ENCODE data around the gene IGF2R.
"Not testable (repeated sequence)": the region's sequence is repeated elsewhere in the genome, so short reads cannot be mapped to it uniquely, and the experiment has no call there.

IGF2R gene

DNA sequence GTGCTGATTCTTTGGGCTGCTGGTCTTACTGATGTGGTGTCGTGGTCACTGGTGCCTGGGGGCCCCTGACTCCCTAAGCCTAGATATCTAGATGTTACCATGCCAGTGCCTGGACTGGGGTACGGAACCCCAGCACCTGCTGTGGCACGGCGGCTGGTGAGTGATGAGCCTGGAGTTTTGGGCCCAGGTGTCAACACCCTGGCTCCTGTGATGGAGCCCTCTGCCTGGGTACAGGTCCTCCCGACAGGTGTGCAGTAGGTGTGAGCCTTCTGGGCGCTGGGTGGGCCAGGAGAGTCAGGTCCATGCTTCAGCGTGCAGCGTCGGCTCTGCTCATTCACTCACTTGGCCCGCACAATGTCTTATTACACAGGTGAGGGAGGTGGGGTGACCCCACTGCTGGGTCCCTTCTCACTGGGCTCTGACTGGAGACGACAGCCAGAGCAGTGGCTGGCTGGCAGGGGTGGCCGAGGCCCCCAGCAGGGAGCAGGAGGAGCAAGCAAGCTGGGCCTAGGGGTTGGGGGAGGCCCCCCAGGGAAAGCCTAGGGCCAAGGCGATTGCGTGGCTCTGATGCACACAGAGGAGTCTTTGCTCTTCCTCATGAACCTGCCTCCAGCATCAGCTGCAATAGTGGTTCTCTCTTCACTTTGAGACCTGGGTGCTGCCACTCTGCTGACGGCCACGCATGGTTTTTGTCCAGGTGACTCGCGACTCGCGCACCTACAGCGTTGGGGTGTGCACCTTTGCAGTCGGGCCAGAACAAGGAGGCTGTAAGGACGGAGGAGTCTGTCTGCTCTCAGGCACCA is 110.2 kb downstream of the IGF2R start:
- no peak for DNase-seq

DNA sequence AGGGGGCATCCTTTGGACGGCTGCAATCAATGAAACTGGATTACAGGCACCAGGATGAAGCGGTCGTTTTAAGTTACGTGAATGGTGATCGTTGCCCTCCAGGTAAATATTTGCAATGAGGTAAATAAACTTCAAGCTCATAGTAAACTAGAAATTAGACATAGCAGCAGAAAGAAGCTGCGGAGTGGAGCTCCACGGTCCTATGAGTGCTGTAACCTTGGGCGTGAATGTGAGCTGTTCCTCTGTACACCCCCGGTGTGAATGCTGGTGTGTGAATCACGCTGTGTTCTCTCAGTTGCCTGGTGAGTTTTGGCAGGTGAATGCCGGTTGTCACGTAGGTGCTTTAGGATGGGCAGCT is 110.8 kb downstream of the IGF2R start:
- no peak for DNase-seq

DNA sequence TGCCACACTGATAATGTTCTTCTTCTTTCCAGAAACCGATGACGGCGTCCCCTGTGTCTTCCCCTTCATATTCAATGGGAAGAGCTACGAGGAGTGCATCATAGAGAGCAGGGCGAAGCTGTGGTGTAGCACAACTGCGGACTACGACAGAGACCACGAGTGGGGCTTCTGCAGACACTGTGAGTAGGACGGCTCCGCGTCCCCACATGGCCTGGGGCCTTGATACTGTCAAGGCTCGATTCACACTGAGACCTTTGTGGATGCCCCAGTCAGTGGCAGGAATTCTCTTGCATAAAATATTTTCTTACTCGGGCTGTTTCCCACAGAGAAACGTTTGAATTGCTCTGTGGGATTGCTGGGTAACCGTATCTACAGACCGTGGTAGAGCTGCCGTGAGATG is 111.2 kb downstream of the IGF2R start:
- no peak for DNase-seq

DNA sequence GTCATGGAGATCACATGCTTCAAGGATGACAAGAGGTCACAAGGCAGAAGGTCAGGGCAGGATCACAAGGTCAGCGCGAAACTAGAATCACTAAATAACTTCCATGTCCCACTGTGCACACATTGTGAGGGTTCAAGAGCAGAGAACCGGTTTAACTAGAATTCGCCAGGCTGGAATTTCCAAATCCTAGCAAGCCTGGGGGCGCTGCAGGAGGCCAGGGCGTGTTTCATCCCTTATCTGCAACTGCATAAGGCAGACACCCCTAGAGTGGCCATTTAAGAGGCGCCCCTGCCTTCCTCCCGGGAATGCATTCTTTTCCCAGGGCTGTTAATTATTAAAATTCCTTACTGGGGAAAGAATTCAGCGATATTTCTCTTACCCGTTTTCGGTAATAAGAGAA is 112.5 kb downstream of the IGF2R start:
- DNase-seq = no peak

DNA sequence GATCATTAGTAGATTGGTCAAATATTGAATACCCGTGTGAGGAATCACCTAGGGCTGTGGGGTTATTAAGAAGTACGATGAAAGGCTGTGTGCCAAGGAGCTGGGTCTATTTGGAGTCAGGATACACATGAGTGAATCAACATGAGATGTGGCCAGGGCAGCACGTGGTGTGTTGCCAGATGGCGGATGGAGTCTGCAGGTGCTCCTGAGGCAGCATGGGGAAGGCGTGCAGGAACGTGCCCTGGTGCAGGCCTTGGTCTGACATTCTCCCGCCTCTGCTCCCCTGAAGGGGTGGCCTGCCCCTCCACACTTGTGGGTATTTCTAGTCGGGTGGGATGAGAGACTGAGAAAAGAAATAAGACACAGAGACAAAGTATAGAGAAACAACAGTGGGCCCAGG is 113.7 kb downstream of the IGF2R start:
- no peak for DNase-seq

DNA sequence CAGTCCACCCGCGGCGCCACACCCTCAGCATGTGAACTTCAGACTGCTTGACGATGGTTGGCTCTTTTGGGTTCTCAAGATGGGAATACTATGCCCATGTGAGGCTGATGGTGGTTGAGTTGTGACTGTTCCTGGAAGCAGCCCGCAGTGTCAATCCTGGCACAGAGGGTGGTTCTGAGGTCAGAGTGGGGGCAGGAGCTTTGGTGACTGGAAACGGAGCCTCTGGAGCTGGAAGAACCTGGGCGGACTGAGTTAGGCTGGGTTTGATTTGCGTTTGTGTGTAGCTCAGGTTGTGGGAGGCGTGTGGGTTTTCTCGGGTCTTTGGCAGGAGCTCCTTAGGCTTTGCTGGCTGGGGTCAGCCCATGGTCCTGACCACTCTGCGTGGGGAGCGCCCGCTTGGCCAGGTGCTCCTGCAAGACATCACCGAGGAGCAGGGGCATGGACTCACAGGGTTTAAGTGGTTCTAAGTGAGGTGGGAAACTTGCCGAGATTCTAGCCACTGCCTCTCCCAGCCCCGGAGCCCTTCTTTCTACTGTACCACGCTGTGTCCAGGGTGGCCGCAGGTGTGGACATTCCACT is 115.4 kb downstream of the IGF2R start:
- DNase-seq = no peak

DNA sequence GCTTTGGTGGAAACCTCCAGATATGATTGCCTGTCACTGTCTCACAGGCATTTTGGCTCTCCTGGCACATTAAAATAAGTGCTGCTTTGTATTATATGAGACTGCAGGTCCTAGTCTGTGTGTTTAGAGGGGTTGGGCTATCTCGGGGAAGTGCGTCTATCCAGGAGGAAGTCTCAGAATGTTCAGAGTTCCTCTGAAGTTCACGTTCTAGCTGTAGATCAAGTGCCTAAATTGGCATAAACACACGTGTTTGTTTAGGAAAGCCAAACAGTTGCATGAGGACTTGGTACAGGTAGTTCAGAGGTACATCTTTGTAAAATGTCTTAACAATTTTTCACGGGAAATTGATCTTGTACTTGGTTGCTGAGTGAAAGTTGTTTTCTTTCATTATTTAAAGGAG is 116.3 kb downstream of the IGF2R start:
- DNase-seq = no peak

DNA sequence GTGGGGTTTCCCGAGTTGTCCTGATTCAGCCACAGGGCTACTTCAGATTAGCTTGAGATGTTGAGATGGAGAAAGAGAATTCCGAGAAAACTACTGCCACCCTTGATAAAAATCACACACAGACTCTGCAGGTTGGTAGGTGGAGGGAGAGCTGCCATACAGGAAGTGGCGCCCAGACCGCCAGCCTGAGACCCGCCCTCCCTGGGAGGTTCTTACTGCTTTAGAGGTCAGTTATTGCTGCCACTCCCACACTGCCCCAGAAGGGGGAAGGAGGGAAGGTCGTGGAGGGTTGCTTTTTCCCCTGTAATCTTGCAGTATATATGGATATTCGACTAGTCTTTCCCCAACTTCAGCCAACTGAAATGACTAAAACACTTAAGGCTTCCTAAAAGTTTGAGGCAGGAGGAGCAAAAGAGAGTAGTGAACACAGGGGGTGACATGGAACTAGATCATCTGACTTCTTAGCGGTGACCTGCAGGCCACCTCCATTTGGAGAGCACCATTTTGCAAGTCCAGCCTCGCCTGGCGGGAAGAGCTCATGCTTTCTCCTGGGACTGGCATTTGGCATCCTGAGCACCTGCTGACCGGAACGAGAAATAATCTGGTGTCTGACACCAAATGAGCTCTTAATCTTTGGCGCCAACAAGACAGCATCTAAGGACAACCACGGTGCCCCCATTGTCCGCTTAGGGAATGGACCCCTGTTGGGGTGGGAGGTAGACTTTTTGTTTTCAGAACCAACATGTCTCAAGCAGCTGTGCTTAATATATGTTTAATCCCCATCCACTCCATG is 117.0 kb downstream of the IGF2R start:
- DNase-seq = no peak

DNA sequence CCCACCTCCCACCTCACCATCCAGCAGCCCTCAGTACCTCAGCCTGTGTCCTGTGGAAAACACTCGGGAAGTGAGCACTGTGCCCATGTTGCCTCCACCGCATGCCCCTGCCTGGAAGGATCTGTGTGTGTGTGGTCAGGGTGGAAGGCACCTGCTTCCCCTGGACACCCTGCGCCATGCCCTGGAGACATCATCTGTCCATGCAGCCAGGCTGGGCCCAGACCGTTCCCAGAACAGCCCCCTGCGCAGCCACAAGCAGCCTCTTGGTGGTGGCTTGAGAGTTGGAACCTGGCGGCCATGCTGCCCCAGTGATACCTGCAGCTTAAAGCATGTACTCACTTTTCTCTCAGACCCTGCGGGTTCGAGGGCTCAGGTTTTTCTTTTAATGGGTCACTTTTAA is 117.9 kb downstream of the IGF2R start:
- DNase-seq = no peak

DNA sequence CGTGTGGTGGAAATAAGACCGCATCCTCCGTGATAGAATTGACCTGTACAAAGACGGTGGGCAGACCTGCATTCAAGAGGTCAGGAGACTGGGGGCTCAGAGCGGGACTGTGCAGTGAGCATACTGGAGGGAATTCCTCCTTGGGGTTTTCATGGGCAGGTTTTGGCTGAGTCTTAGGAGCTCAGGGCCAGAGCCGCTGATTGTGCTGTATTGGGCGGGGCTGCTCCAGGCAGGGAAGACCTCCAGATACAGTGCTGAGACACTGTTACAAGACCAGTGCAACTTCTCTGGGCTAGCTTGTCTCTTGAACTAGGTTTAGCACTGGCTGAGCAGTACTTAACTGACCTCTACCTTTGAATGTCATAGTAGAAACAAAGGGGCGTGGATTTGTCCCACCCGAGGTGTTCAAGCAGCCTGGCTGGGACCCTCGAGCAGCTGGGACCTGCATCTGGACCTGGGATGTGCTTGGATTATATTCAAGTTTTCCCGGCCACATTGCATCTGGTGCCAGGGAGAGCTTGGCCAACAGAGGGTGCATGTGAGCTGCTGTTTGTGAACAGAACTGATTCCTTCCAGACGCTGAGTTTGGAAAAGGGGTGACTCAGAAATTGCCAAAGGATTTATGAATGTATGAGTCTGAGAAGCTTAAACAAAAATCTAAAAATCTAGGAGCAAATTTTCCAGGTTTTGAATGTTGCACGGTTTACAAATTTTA is 119.3 kb downstream of the IGF2R start:
- peak in 2 of 3 donors; percentile 18 to 29 for DNase-seq

DNA sequence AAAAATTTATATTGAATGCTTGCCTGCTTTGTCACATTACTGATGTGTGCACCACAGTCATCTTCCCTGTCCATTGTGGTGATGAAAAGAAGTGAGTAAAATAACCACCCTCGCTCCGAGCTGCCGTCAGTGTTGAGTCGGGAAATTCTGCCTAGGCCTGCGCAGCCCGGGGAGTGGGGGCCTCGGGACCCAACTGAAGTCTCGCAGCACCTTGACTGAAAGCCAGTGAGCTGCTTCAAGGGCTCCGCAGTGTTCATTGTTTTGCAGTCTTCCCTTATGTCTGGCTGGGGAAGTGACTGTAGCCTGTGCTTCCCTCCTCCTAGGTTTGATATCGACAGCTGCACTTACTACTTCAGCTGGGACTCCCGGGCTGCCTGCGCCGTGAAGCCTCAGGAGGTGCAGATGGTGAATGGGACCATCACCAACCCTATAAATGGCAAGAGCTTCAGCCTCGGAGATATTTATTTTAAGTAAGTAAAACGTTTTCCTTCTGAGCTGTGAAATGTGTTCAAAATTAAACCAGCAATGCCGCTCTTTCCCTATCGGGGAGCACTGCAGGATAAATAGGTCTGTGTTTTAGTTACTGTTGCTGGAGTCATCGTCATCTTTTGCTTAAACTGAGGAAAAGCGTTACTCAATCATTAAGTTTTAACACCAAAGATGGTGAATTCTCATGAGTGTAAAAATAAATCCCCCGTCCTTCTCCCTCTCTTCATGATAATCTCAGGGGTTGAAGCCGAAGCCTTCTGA is 120.1 kb downstream of the IGF2R start:
- DNase-seq = no peak

DNA sequence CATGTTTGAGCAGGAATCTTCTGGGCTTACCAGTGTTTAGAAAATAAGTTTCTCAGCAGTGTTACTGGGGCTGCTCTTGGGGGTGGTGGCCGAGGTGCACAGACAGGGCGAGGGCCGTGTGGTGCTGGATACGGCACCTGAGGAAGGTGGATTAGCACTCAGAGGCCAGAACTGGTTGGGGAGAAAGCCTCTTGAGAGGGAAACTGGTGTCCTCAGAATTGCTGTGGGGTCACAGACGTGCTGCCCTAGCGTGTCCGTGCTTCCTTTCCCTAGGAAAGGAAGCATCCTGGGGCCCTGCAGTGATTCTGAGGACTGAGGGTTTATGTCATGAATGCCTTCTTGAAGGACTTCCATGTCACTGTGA is 120.6 kb downstream of the IGF2R start:
- no peak for DNase-seq

DNA sequence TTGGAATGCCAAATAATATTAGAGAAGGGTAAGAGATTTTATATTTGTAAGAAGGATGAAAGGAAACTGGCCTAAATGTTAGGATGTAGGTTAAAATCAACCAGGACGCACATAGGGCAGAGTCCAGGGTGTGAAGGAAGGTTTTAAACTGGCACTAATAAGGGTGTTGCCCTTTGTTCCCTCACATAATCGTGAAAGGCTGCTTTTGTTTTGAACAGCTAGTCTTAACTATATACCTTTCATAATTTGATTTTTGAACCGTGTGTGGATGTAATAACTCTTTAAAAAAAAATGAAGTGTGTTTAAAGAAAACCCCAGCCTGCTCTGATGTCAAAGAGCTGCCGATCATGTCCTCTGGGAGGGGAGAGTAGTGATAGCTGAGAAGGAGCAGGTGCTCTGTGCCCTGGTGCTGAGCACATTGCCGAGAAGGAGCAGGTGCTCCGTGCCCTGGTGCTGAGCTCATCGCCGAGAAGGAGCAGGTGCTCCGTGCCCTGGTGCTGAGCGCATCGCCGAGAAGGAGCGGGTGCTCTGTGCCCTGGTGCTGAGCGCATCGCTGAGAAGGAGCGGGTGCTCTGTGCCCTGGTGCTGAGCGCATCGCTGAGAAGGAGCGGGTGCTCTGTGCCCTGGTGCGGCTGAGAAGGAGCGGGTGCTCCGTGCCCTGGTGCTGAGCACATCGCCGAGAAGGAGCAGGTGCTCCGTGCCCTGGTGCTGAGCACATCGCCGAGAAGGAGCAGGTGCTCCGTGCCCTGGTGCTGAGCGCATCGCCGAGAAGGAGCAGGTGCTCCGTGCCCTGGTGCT is 121.8 kb downstream of the IGF2R start:
- not testable (repeated sequence) for DNase-seq

DNA sequence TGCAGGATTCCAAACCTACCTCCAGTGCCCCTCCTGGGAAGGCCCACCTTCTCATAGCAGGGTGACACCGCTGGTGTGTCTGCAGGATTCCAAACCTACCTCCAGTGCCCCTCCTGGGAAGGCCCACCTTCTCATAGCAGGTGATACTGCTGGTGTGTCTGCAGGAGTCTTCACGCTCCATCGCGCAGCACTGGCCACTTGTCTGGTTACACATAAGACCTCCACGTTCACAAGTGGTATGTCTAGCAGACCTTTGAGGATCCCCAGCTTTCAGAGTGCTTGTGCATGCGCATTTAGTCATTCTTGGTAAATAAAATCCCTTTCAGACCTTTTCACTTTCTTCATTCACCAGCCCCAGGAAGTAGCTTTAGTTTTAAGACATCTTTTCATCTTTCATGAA is 123.3 kb downstream of the IGF2R start:
- not testable (repeated sequence) for DNase-seq

DNA sequence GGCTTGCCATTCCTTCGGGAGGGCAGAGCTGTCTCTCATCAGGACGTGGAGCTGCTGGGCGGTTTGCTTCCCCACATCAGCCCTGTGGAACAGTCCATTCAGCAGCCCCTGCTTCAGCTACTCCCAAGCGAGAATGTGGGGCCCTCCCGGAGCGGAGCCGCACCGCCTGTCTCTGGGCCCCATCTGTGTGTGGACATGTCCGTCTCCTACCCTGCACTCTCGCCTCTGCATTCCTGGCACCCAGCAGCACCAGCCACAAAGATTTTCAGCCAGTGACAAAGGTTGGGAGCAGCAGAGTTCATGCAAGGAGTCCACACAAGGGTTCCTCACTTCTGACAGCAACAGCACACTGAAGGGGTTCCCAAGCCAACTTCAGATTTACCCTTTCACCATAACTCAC is 123.7 kb downstream of the IGF2R start:
- DNase-seq = no peak

DNA sequence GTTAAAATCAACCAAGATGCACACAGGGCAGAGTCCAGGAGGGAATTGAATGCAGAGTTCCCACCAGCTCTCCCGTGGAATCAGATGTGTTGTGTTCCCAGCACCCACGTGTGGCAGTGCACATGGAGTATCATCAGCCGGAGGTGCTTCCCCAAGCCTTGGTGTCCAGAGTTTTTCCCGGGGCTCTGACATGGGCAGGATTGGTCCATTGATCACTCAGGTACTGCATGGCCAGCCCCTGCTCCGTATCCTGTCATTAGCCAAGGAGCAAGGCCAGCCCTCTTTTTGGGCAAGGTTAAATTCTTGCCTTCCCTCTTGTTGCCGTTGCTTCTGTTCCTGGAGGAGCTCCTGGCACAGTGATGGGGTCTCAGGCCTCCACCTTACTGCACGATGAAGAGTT is 124.2 kb downstream of the IGF2R start:
- no peak for DNase-seq

DNA sequence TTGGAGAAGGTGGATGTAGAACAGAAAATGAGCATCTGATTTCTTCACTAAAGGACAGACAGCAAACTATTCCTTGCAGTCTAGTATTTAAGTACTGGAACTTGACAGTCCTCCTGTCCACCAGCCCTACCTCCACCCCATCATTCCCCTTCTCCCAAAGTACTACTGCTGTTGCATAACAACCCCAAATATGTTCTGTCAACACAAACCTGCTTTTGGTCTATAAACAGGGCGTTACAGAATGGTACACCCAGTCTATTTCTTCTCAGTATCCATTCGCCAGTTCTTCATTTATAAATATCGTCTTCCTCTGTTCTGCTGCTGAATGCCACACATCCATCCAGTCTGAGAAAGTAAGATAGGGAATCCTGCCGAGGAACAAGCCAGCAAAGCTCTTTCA is 125.1 kb downstream of the IGF2R start:
- no peak for DNase-seq

DNA sequence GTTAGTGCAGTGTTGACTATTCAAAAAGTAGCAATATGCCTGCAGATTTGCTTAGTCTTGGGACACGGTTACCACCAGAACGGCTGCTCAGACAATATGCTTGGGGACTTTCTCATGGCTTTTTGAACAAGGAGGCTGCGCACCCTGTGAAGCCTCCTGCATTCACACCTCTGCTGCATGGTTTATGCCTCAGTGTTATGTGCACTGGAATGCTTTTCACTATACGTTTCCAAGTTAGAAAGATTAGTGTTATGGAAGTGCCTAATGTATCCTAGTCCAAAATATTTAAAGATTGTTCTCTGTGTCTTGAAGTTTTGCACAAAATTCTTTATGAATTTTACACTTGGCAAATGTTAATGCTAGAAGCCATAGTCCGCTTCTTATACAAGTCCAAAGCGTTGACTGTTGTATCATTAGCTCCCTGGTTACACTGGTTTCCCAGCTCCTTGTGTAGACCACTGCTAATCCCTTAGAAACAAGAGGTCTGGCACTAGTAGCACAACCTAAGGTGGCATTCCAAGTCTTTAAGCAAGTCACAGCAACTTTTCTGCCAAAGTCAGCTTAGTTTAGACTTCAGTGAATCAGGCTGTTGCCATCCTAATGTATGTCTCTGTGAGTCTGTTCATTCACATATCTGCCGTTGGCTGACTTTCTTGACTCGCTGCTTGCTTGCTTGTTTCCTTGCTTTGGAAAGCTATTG is 126.4 kb downstream of the IGF2R start:
- DNase-seq = no peak

DNA sequence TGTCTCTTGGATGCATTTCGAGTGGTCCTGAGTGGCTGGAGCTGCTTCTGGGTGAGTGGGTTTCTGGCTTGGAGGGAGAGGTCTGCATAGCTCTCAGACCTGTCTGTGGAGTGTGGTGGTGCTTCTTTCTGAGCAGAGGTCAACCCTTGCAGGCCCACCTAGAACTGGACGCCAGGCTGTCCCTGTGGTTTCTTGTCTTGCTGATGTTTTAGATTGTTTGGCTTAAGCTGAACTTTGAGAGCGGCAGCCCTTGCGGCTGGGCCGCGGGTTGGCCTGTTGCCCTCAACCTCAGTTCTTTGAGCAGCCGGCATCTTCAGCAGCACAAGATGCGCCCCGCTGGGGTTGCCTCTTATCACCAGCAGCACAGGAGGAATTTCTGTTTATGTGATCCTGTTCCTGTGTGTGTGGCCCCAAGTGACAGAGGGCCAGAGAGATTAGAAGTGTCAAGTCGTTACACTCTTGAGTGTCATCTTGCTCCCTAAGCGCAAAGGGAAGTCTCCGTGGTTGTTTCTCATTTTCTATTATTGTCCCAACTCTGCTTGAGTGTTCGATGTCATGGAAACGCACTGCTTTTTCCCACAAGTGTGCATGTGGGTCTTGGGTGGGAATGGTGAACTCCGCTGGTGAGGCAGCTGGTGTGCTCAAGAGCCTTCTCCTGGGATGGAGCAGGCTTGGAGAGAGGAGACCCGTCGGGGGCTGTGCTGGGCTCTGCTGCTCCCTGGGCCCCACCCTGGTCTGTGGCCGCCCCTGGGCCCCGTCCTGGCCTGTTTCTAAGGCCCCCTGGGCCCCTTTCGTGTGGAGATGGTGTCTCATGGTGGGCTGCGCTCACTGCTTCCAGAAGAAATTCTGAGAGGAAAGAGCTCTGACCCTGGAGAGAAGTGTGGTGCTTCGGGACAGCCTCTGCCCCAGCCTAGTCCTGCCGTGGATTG is 132.7 kb downstream of the IGF2R start:
- no peak for DNase-seq

DNA sequence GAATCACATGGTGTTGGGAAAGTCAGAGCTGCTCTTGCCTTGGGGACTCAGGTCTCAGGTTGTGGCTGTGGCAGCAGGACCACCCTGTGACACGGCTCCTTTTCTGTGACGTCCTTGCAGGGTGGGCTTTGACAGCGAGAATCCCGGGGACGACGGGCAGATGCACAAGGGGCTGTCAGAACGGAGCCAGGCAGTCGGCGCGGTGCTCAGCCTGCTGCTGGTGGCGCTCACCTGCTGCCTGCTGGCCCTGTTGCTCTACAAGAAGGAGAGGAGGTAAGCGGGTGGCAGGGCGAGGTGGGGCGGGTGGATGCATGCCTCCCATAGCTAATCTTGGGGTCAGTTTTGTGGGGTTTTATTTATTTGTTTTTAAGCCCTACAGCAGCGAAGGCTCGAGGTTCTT is 133.5 kb downstream of the IGF2R start:
- no peak for DNase-seq
